SK-N-MC (cell line): Measurements from ENCODE around the gene SLC4A11.

ENCODE experiments used
- EZH2 ChIP-seq: fragments of 200-600 bp; sonication (generic); IDR thresholded peaks from one replicate; pipeline ENCODE4 v1.6.1; 2017; ENCODE audit warnings: antibody characterized with exemption
- POLR2AphosphoS5 ChIP-seq: IDR thresholded peaks from 2 replicates; pipeline ENCODE4 v1.6.1; 2012; ENCODE audit warnings: mild to moderate bottlenecking, low read depth, low read length, borderline replicate concordance

DNA sequence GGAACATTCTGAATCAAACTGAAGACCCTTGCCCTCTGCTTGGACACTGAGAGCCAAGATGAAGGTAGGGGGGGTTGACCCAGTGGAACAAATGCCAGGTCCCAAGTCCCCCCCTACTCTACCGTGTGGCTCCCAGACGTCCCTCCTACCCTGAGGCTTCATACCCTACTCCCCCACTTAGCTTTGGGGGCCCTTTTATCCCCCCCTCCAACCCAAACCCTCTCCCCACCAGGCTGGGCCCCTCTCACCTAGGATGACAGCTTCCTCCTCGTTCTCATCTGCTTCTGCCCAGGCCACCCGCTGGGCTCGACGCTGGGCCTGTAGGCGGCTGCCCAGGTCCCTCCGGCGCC lies 36.0 kb downstream of the SLC4A11 start:
- TF ChIP-seq EZH2 (no peak), POLR2AphosphoS5 (no peak)
